ENCODE results near the gene TFCP2. TPM values are rescaled to one million over a fixed set of nuclear protein-coding genes. Genes with fewer than 3 reads are reported as not detected.

The TFCP2 gene
- total RNA-seq, 1 donor: 7.8 TPM

DNA sequence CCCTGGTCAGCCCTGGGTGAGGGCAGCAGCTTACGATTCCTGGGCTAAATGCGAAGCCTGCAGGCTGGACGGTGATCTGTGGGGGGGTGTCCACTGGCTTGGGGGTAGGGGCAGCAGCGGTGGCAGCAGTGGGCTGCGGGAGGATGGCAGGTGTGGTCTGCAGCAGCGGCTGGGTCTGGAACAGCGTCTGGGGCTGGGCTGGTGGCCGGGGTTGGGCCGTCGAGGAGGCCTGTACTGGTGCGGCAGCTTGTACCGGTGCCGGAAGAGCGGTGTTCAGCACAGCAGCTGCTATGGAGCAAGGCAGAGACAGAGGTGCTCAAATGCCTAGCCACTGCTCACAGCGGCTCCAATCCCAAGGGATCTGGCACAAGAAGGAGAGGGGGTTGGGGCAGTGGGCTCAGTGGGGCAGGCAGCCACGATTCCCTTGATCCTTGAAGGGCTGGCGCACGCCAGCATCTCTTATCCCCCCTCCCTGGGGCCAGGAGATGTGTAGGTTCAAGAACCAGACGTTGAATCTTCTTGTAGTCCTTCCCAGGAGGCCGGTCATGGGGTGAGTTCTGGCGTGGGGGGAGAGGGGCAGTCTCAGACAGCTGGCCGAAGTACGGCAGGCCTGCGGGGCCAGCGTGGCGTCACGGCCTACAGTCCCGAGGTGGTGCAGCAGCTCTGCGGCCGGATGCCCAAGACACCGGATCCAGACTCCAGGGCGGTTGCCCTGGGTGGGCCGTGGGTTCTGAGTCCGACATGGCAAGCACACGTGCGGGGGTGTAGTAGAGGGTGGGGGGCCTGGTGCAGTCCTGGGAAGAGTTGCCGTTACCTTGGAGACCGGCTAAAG, 25.0 kb upstream of the TFCP2 start:
- no peak for DNase-seq (ENCODE audit: low read depth)
- TF ChIP-seq, protein P1, sequence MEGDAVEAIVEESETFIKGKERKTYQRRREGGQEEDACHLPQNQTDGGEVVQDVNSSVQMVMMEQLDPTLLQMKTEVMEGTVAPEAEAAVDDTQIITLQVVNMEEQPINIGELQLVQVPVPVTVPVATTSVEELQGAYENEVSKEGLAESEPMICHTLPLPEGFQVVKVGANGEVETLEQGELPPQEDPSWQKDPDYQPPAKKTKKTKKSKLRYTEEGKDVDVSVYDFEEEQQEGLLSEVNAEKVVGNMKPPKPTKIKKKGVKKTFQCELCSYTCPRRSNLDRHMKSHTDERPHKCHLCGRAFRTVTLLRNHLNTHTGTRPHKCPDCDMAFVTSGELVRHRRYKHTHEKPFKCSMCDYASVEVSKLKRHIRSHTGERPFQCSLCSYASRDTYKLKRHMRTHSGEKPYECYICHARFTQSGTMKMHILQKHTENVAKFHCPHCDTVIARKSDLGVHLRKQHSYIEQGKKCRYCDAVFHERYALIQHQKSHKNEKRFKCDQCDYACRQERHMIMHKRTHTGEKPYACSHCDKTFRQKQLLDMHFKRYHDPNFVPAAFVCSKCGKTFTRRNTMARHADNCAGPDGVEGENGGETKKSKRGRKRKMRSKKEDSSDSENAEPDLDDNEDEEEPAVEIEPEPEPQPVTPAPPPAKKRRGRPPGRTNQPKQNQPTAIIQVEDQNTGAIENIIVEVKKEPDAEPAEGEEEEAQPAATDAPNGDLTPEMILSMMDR (IDR thresholded peaks at IDR 0.05; ENCODE audit: insufficient read depth, low read depth, low read length): no peak
- H3K4me3 ChIP-seq (ENCODE audit: low read depth, low read length): no peak overlapping the region

DNA sequence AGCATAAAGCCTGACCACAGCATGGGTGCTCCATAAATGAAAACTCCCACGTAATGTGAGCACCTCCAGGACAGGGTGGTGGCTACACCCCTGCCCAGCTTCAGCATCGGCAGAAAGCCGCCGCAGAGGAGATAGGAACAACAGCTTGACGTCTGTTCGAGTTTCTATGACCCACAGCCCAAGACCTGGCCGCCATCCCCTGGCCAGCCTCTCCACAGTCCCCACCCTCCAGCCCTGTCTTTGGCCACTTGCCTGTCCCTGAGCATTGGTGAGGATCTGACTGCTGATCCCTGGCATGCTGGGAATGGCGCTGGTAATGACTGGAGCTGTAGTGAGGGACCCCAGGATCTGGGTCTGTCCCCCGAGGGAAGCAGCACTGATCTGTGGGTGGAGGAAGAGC, 23.6 kb upstream of the TFCP2 start:
- no peak overlapping the region for H3K4me3 ChIP-seq (ENCODE audit: low read depth, low read length)
- TF ChIP-seq, protein P1 (IDR thresholded peaks at IDR 0.05; ENCODE audit: insufficient read depth, low read depth, low read length): no peak
- no peak for DNase-seq (ENCODE audit: low read depth)

DNA sequence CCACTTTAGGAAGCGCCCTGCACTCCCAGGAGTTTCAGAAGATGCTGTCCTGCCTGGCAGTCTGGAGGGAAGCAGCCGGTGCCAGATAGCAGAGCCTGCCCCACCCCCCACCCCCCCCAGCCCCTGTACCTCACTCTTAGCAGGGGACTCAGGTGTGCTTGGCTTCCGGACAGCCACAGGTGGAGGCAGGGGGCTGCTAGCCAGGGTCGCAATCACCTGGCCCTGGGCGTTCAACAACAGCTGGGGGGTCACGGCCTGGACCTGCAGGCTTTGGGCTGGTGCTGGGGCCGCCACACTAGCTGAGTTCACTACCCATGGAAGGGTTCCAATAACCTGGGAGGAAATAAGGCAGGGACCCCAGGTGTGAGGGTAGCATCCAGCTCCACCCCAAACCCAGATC, 22.9 kb upstream of the TFCP2 start:
- no peak for DNase-seq (ENCODE audit: low read depth)
- no peak overlapping the region for H3K4me3 ChIP-seq (ENCODE audit: low read depth, low read length)
- TF ChIP-seq, protein P1 (IDR thresholded peaks at IDR 0.05; ENCODE audit: insufficient read depth, low read depth, low read length): no peak

DNA sequence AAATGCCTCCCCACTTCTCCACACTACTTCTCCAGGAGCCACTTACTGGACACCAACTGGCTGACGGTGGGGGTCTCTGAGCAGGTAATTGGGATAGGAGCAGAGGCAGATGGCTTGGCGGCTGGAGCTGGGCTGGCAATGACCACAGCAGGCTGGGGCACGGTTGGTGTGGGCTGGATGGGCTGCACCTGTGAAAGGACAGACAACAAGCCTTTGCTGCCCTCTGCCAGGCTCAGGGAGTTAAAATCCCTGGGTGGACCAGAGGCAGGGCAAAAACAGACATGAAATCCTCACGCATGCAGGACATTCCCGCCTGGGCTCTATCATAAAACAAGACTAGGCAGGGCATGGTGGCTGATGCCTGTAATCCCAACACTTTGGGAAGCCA, 19.3 kb upstream of the TFCP2 start:
- TF ChIP-seq, protein P1 (IDR thresholded peaks at IDR 0.05; ENCODE audit: insufficient read depth, low read depth, low read length): no peak
- no peak for DNase-seq (ENCODE audit: low read depth)
- no peak overlapping the region for H3K4me3 ChIP-seq (ENCODE audit: low read depth, low read length)

DNA sequence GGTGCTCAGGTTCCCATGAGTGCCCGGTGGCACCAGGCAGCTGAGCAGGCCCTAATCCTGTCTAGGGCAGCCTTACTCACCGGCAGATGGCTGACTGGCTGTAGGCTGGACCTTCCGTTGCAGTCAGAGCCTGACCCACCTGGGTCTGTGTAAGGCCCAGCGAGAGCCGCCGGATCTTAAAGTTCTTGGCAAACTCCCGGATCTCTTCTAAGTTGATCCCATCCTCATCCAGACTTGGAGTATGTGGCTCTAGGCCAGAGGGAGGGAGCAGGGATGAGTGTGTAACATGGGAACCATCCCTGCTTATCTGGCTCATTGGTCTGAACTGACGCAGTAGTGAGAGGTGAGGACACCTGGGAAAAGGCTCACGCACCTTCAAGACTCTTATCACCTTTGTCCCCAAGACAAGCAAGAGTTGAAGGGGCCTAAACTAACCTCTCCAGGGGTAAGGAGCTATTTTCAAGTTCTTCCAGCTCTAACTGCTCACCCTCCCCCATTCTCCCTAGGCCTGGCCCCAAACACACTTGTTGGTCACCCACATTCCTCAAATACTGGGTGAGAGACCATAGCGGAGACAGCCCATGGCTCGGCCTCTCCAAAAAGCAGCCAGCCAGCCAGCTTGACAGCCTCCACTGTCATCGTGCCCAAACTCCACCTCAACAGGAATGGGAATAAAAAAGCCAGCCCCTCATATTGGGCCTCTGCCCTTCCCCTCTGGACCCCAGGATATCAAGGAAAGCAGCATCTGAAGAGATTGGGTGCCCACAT, 18.8 kb upstream of the TFCP2 start:
- TF ChIP-seq, protein P1 (IDR thresholded peaks at IDR 0.05; ENCODE audit: insufficient read depth, low read depth, low read length): no peak
- H3K4me3 ChIP-seq (ENCODE audit: low read depth, low read length): no peak overlapping the region
- no peak for DNase-seq (ENCODE audit: low read depth)

DNA sequence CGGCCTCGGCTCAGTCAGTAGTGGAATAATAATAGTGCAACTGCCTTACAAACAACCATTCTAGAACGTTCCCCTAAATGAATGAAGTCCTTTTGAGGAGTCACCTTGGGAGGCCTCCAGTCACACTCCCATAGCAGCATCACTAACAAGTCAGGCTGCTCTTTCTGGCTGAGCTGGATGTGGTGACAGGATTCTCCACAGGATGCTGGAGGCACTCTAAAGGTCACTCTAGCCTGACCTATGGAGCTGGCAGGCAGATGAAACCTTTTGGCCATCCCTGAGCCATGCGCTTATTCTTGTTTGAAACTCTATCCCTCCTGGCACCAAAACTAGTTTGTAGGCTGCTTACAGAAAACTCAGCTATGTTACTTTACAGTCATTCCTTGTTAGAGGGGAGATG, 17.9 kb upstream of the TFCP2 start:
- TF ChIP-seq, protein P1 (IDR thresholded peaks at IDR 0.05; ENCODE audit: insufficient read depth, low read depth, low read length): no peak
- DNase-seq (ENCODE audit: low read depth): no peak
- no peak overlapping the region for H3K4me3 ChIP-seq (ENCODE audit: low read depth, low read length)
